HepG2 (cell line): Measurements from ENCODE around the gene SLC2A4. TPM values are rescaled to one million over a fixed set of nuclear protein-coding genes. Genes with fewer than 3 reads are reported as not detected.
A peak's percentile ranks its signal among the peaks of the same experiment; 100 is the strongest.

Source experiments
- ETV5 ChIP-seq: IDR thresholded peaks from 2 replicates; pipeline ENCODE4 v1.6.1; 2018; ENCODE audit warnings: missing biosample characterization, missing genetic modification reagents, inconsistent platforms, borderline replicate concordance
- FOXC1 ChIP-seq: sonication (generic); formaldehyde crosslinking; IDR thresholded peaks from 2 replicates; pipeline ENCODE4 v1.8.0; 2022; ENCODE audit warnings: mild to moderate bottlenecking, missing genetic modification reagents, borderline replicate concordance
- FOXJ3 ChIP-seq: sonication (generic); formaldehyde crosslinking; IDR thresholded peaks from 2 replicates; pipeline ENCODE4 v1.4.0; 2020; ENCODE audit warnings: missing genetic modification reagents, mild to moderate bottlenecking, borderline replicate concordance
- GMEB1 ChIP-seq: sonication (generic); formaldehyde crosslinking; IDR thresholded peaks from 2 replicates; pipeline ENCODE4 v1.5.1; 2020; ENCODE audit warnings: missing genetic modification reagents, mild to moderate bottlenecking, borderline replicate concordance
- HNRNPH1 ChIP-seq: fragments of 200-400 bp; formaldehyde crosslinking; optimal IDR thresholded peaks from 2 replicates; pipeline ENCODE3; 2017; ENCODE audit warnings: mild to moderate bottlenecking, low read depth, low read length
- KLF9 ChIP-seq: IDR thresholded peaks from 2 replicates; pipeline ENCODE4 v1.6.1; 2016; ENCODE audit warnings: low read depth
- MED13 ChIP-seq: sonication (generic); formaldehyde crosslinking; IDR thresholded peaks from 2 replicates; pipeline ENCODE4 v1.5.0; 2020; ENCODE audit warnings: missing genetic modification reagents
- MXD1 ChIP-seq: sonication (generic); formaldehyde crosslinking; IDR thresholded peaks from 2 replicates; pipeline ENCODE4 v1.4.0; 2020; ENCODE audit warnings: mild to moderate bottlenecking, missing genetic modification reagents
- NBN ChIP-seq: fragments of 450-650 bp; conservative IDR thresholded peaks from 2 replicates; pipeline ENCODE4 v1.6.1; 2017
- POLR2AphosphoS2 ChIP-seq: IDR thresholded peaks from 2 replicates; pipeline ENCODE4 v1.6.1; 2011; ENCODE audit warnings: low read depth, low read length, improper control_type of control experiment
- RFX5 ChIP-seq: IDR thresholded peaks from 2 replicates; pipeline ENCODE4 v1.6.1; 2011; ENCODE audit warnings: low read depth, low read length, improper control_type of control experiment
- SP1 ChIP-seq, 2 experiments: fragments of 450-650 bp in 1 of 2; sonication (generic) in 1 of 2; formaldehyde crosslinking in 1 of 2; IDR thresholded peaks; 2 replicates each; pipeline versions ENCODE4 v1.4.0 to v1.6.1; 2016 to 2020; ENCODE audit warnings: missing genetic modification reagents in 1 of 2
- SSRP1 ChIP-seq: IDR thresholded peaks from 2 replicates; pipeline ENCODE4 v1.6.1; 2016; ENCODE audit warnings: control low read depth
- ZBTB8A ChIP-seq: sonication (generic); formaldehyde crosslinking; IDR thresholded peaks from 2 replicates; pipeline ENCODE4 v1.4.0; 2020; ENCODE audit warnings: mild to moderate bottlenecking, low read depth, missing genetic modification reagents, borderline replicate concordance
- ZNF10 ChIP-seq: sonication (generic); formaldehyde crosslinking; IDR thresholded peaks from 2 replicates; pipeline ENCODE4 v1.4.0; 2020; ENCODE audit warnings: mild to moderate bottlenecking, low read depth, missing genetic modification reagents, borderline replicate concordance
- ZNF160 ChIP-seq: sonication (generic); formaldehyde crosslinking; IDR thresholded peaks from 2 replicates; pipeline ENCODE4 v1.8.0; 2022; ENCODE audit warnings: mild to moderate bottlenecking, inconsistent platforms, missing genetic modification reagents
- ZNF225 ChIP-seq: sonication (generic); formaldehyde crosslinking; IDR thresholded peaks from 2 replicates; pipeline ENCODE4 v1.4.0; 2020; ENCODE audit warnings: mild to moderate bottlenecking, missing genetic modification reagents
- ZNF234 ChIP-seq: sonication (generic); formaldehyde crosslinking; conservative IDR thresholded peaks from 2 replicates; pipeline ENCODE4 v1.5.1; 2020; ENCODE audit warnings: mild to moderate bottlenecking, missing genetic modification reagents
- ZNF280D ChIP-seq: sonication (generic); formaldehyde crosslinking; IDR thresholded peaks from 2 replicates; pipeline ENCODE4 v1.5.1; 2020; ENCODE audit warnings: mild to moderate bottlenecking, missing genetic modification reagents
- ZNF3 ChIP-seq: IDR thresholded peaks from 2 replicates; pipeline ENCODE4 v1.7.0; 2017; ENCODE audit warnings: inconsistent platforms
- ZNF44 ChIP-seq: sonication (generic); formaldehyde crosslinking; IDR thresholded peaks from 2 replicates; pipeline ENCODE4 v1.5.1; 2020; ENCODE audit warnings: mild to moderate bottlenecking, missing genetic modification reagents
- ZNF567 ChIP-seq: sonication (generic); formaldehyde crosslinking; IDR thresholded peaks from 2 replicates; pipeline ENCODE4 v1.8.1; 2023; ENCODE audit warnings: mild to moderate bottlenecking, missing genetic modification reagents, borderline replicate concordance
- ZNF749 ChIP-seq: sonication (generic); formaldehyde crosslinking; IDR thresholded peaks from 2 replicates; pipeline ENCODE4 v1.8.0; 2022; ENCODE audit warnings: mild to moderate bottlenecking, missing genetic modification reagents, moderate library complexity, borderline replicate concordance
- ZNF768 ChIP-seq: sonication (generic); formaldehyde crosslinking; IDR thresholded peaks from 2 replicates; pipeline ENCODE4 v1.4.0; 2020; ENCODE audit warnings: missing genetic modification reagents
- ZNF790 ChIP-seq: sonication (generic); formaldehyde crosslinking; IDR thresholded peaks from 2 replicates; pipeline ENCODE4 v1.8.0; 2022; ENCODE audit warnings: missing genetic modification reagents, mild to moderate bottlenecking, borderline replicate concordance
- polyA plus RNA-seq, 8 experiments: library from polyadenylated mRNA; depleted of rRNA in 3 of 8; stranded (reverse) in 7 of 8; unstranded in 1 of 8; fragments of >200 nt; fragmentation: Illumina TruSeq in 4 of 8; extraction: Trizol in 4 of 8; gene quantifications; 2 replicates each; pipeline versions ENCODE4 v1.2.1 to v1.2.3, GENCODE V29; 2011 to 2016; ENCODE audit warnings: low read depth in 4 of 8, missing spikeins in 1 of 8, mixed read lengths in 1 of 8; ENCODE audit not compliant: insufficient read depth in 1 of 8
- total RNA-seq, 5 experiments: library from RNA; depleted of rRNA; stranded (reverse); fragments of >200 nt; fragmentation: Illumina TruSeq; extraction: Trizol; gene quantifications; 2 replicates each; pipeline ENCODE4 v1.2.3, GENCODE V29; 2016; ENCODE audit warnings: low read depth in 1 of 5

SLC2A4 gene
- total and polyA plus RNA-seq, 2 of the 13 experiments (the other 11 are each of a cell fraction or from before 2014, with no cell fraction given), result 4.9 to 5.8 TPM

GRCh38 chr17:7234083-7234951 is 47.2 kb upstream of the SLC2A4 start, which contains the start of gene DVL2 (continued):
- TF ChIP-seq ZNF749 (CRISPR knock-in tag) (no peak), ZNF3 (no peak), ZBTB8A (CRISPR knock-in tag) (no peak), ZNF567 (peak; percentile 85; the same call in 1 of the 2 replicates), KLF9 (CRISPR knock-in tag) (peak; percentile 73; the same call in 1 of the 2 replicates), ZNF44 (CRISPR knock-in tag) (no peak), SSRP1 (peak; percentile 98), POLR2AphosphoS2 (no peak; the same call in 1 of the 2 replicates), FOXC1 (CRISPR knock-in tag) (peak; percentile 83), ZNF160 (CRISPR knock-in tag) (peak; percentile 57; the same call in 1 of the 2 replicates), MXD1 (no peak), ZNF790 (CRISPR knock-in tag) (0 out of 2 replicates have a peak, but pooled peaks have one; percentile 53), ZNF225 (CRISPR knock-in tag) (no peak; the same call in 1 of the 2 replicates), FOXJ3 (CRISPR knock-in tag) (0 out of 2 replicates have a peak, but pooled peaks have one; percentile 24), MED13 (CRISPR knock-in tag) (peak; percentile 53; the same call in 1 of the 2 replicates), ZNF280D (CRISPR knock-in tag) (no peak; the same call in 1 of the 2 replicates), SP1 (IDR thresholded peaks at IDR 0.05) (no peak), SP1 (CRISPR knock-in tag; IDR thresholded peaks at IDR 0.05) (peak; percentile 93), ZNF768 (peak; percentile 57; the same call in 1 of the 2 replicates), RFX5 (no peak; the same call in 1 of the 2 replicates), ZNF234 (CRISPR knock-in tag) (no peak), ETV5 (CRISPR knock-in tag) (peak; percentile 28; the same call in 1 of the 2 replicates), ZNF10 (CRISPR knock-in tag) (no peak), NBN (no peak), HNRNPH1 (peak; percentile 95), GMEB1 (CRISPR knock-in tag) (peak; percentile 72)
